Measurements from ENCODE around the gene GPATCH1.
"Not testable (repeated sequence)": the region's sequence is repeated elsewhere in the genome, so short reads cannot be mapped to it uniquely, and the experiment has no call there.

Gene GPATCH1

GRCh38 chr19:33117501-33117900 lies 36.5 kb downstream of the GPATCH1 start:
- no peak for DNase-seq

GRCh38 chr19:33118643-33119042 lies 37.7 kb downstream of the GPATCH1 start:
- no peak for DNase-seq

GRCh38 chr19:33124207-33125098 lies 43.5 kb downstream of the GPATCH1 start:
- no peak for DNase-seq

GRCh38 chr19:33125929-33126388 lies 45.0 kb downstream of the GPATCH1 start:
- peak; percentile 58 to 67 for DNase-seq

- not testable (repeated sequence) for DNase-seq
These were observed 45.7 kb downstream of the GPATCH1 start for GRCh38 chr19:33126712-33127111.

- no peak for DNase-seq
These were observed 48.9 kb downstream of the GPATCH1 start for GRCh38 chr19:33129901-33130300.

- no peak for DNase-seq
These were observed 49.5 kb downstream of the GPATCH1 start for GRCh38 chr19:33130433-33130832.

- DNase-seq, result no peak
These were observed 51.0 kb downstream of the GPATCH1 start, which contains the start of gene WDR88 for GRCh38 chr19:33132021-33132420. Gene WDR88, plus strand, starts transcription at chr19:33132114. Its CDS starts 56 bp downstream, at chr19:33132170.

GRCh38 chr19:33132425-33132824 lies 51.4 kb downstream of the GPATCH1 start:
- no peak for DNase-seq

- DNase-seq, result no peak
These were observed 52.6 kb downstream of the GPATCH1 start for GRCh38 chr19:33133438-33134031.

GRCh38 chr19:33134571-33135041 lies 53.6 kb downstream of the GPATCH1 start:
- peak; percentile 46 to 48 for DNase-seq

- DNase-seq, result no peak
These were observed 58.2 kb downstream of the GPATCH1 start for GRCh38 chr19:33139165-33139564.

- DNase-seq, result peak; percentile 67 to 74
These were observed 63.0 kb downstream of the GPATCH1 start for GRCh38 chr19:33143897-33144405.

- DNase-seq, result no peak
These were observed 65.2 kb downstream of the GPATCH1 start for GRCh38 chr19:33146209-33146608.

- DNase-seq, result no peak
These were observed 66.6 kb downstream of the GPATCH1 start for GRCh38 chr19:33147538-33147937.

- no peak for DNase-seq
These were observed 70.0 kb downstream of the GPATCH1 start for GRCh38 chr19:33150852-33151518.

GRCh38 chr19:33152176-33152575 lies 71.2 kb downstream of the GPATCH1 start:
- DNase-seq, result no peak

- DNase-seq, result not testable (repeated sequence)
These were observed 71.6 kb downstream of the GPATCH1 start for GRCh38 chr19:33152625-33153024.

- not testable (repeated sequence) for DNase-seq
These were observed 73.3 kb downstream of the GPATCH1 start for GRCh38 chr19:33154313-33154712.

- no peak for DNase-seq
These were observed 75.4 kb downstream of the GPATCH1 start for GRCh38 chr19:33156334-33156733.

- DNase-seq, result no peak
These were observed 76.9 kb downstream of the GPATCH1 start for GRCh38 chr19:33157906-33158305.

- no peak for DNase-seq
These were observed 77.4 kb downstream of the GPATCH1 start for GRCh38 chr19:33158365-33158764.

GRCh38 chr19:33159149-33159548 lies 78.2 kb downstream of the GPATCH1 start:
- no peak for DNase-seq

Data from CD4-positive, alpha-beta T cell treated with Interleukin-4 for 1 hour (primary cell).